Measurements from ENCODE around the gene AKNA. TPM values are rescaled to one million over a fixed set of nuclear protein-coding genes. Genes with fewer than 3 reads are reported as not detected.

Gene AKNA
- total RNA-seq, 1 donor from 2014 or later, result 55.0 TPM

DNA sequence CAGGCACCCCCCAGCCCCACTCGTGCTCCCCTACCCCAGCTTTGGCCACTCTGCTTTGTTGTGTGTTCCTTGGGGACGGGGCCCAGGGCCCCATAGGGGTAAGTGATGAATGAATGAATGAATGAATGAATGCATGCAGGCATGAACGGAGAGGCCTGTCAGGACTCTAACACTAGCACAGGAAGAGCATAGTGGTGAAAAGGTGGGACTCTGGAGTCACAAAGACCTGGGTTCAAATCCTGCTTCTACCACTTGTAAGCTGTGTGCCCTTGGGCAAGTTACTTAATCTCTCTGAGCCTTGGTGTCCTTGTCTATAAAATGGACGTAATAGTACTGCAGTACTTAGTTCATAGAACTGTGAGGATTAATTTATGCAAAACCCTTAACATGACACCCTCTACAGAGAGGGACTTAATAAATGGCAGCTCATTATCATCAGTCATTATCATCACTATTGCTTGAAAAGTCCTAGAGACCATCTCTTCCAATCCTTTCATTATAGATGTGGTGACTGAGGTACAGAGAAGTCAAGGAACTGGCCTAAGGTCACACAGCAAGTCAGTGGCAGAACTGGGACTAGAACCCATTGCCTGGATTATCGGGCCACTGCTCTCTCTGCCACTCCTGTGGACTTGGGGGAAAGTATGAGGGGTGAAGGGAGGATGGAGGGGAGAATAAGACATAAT lies 44.9 kb downstream of the AKNA start:
- H3K27me3 ChIP-seq, result no peaks in the 10 kb centered on the region
- TF ChIP-seq, protein P1, sequence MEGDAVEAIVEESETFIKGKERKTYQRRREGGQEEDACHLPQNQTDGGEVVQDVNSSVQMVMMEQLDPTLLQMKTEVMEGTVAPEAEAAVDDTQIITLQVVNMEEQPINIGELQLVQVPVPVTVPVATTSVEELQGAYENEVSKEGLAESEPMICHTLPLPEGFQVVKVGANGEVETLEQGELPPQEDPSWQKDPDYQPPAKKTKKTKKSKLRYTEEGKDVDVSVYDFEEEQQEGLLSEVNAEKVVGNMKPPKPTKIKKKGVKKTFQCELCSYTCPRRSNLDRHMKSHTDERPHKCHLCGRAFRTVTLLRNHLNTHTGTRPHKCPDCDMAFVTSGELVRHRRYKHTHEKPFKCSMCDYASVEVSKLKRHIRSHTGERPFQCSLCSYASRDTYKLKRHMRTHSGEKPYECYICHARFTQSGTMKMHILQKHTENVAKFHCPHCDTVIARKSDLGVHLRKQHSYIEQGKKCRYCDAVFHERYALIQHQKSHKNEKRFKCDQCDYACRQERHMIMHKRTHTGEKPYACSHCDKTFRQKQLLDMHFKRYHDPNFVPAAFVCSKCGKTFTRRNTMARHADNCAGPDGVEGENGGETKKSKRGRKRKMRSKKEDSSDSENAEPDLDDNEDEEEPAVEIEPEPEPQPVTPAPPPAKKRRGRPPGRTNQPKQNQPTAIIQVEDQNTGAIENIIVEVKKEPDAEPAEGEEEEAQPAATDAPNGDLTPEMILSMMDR (IDR thresholded peaks at IDR 0.05), result no peak
- TF ChIP-seq POLR2A (IDR thresholded peaks at IDR 0.05), result no peak
- no peak for TF ChIP-seq POLR2AphosphoS5 (IDR thresholded peaks at IDR 0.05; ENCODE audit: insufficient read depth in 1 of 2, low read depth in 1 of 2)
- no peak overlapping the region for H3K27ac ChIP-seq
- DNase-seq (ENCODE audit: extremely low spot score in 2 of 2), result no peak
- intact Hi-C loops (cut with DNase I), result loop anchor here (10.0 kb wide), 1 partner anchor 52 kb away; no protein-coding TSS in a partner anchor
- H3K4me1 ChIP-seq, result no peaks in the 10 kb centered on the region
- H3K4me3 ChIP-seq, result no peak overlapping the region
- H3K9me3 ChIP-seq, result no peaks in the 10 kb centered on the region
- H3K36me3 ChIP-seq, result peaks cover 0 to 97% of the 10 kb centered on the region in 2 donors

DNA sequence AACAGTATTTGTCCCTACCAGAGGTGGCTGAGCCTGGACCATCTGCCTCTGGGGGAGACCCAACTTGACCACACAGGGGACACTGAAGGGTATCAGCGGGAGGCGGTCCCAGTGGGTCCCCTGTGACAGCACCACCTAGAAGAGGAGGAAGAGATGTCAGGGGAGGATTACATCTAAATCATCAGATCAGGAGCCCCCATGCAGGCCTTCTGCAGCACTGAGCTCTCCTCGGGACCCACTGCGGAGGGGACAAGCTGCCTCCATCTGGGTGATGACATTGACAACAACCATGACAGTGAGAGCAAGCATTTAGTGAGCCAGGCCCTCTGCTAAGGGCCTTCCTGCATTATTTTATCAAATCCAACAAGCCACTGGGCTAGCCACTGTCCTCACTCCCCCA lies 45.8 kb downstream of the AKNA start:
- intact Hi-C loops (cut with DNase I), result loop anchor here (10.0 kb wide), 1 partner anchor 53 kb away; no protein-coding TSS in a partner anchor
- Histone ChIP-seq H3K36me3 (peaks cover 0 to 97% of the 10 kb centered on the region in 2 donors), H3K27ac (no peak overlapping the region), H3K27me3 (no peaks in the 10 kb centered on the region), H3K9me3 (no peaks in the 10 kb centered on the region), H3K4me3 (no peak overlapping the region), H3K4me1 (no peaks in the 10 kb centered on the region)
- DNase-seq (ENCODE audit: extremely low spot score in 2 of 2), result no peak
- TF ChIP-seq, protein P1 (IDR thresholded peaks at IDR 0.05), result no peak
- TF ChIP-seq POLR2AphosphoS5 (IDR thresholded peaks at IDR 0.05; ENCODE audit: insufficient read depth in 1 of 2, low read depth in 1 of 2) (no peak), POLR2A (IDR thresholded peaks at IDR 0.05) (no peak)

DNA sequence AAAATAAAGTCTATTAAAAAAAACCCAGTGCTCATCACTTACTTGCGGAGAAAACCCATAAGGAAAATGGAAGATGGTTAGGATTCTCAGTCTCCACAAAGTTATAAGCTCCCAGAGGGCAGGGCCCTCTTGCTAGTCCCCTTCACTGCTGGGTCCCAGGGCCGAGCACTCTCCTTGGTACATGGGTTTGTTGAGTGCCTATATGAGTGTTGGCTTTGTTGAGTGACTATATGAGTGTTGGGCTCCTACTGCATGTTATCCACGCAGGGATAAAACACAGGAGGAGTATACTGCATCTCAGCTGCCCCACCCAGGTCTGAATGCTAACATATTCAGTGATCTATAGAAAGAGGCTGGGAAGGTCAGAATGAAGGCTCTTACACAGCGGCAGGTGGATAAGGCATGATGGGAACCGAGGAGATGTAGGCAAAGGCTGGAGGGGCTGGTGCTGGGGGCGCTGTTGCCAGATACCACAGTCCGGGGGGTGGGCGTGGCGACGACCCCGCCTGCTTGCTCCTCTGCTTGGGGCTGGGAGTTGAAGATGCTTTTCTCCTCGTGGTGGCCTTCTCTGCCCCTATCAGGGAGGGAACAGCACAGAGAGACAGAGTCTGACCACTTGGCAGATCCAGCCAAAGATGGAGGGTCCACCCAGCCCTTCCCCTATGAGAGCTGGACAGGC lies 46.5 kb downstream of the AKNA start:
- H3K9me3 ChIP-seq, result no peaks in the 10 kb centered on the region
- H3K27me3 ChIP-seq, result no peaks in the 10 kb centered on the region
- no peaks in the 10 kb centered on the region for H3K4me1 ChIP-seq
- no peak for TF ChIP-seq POLR2AphosphoS5 (IDR thresholded peaks at IDR 0.05; ENCODE audit: insufficient read depth in 1 of 2, low read depth in 1 of 2)
- TF ChIP-seq POLR2A (IDR thresholded peaks at IDR 0.05), result no peak
- TF ChIP-seq, protein P1 (IDR thresholded peaks at IDR 0.05), result no peak
- intact Hi-C loops (cut with DNase I), result loop anchor here (10.0 kb wide), 1 partner anchor 54 kb away; no protein-coding TSS in a partner anchor
- peaks cover 0 to 95% of the 10 kb centered on the region in 2 donors for H3K36me3 ChIP-seq
- DNase-seq (ENCODE audit: extremely low spot score in 2 of 2), result no peak
- H3K27ac ChIP-seq, result no peak overlapping the region
- H3K4me3 ChIP-seq, result no peak overlapping the region

DNA sequence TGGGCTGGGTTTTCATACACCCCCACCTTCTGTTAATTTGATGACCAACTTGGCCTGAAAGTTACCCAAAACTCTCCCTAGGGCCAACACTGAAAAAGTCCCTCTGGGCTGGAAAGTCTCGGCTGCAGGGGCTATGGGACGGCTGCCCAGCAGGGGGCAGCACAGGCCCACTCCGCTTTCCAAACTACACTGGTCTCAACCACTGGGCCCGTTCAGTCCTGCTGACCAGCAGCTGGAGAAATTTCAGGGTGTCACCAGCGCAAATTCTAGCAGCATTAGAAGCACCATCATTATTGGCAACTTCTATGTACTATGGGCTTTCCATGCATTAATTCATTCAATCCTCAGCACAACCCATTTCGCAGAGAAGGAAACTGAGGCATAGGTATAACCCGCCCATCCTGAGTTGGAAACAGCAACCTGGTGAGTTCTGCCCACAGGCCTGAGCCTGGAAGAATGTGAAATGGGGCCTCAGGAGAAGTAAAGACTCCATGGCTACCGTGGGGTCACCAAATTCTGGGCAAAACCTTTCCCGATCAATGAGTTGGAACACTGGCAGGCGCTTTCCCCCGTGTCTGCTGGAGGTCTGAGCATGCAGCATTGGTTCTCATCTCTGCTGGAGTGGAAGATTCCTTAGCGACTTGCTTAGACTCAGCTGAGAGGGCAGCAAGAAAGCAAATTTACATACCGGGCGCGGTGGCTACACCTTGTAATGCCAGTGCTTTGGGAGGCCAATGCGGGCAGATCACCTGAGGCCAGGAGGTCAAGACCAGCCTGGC lies 48.5 kb downstream of the AKNA start:
- Histone ChIP-seq H3K4me1 (no peaks in the 10 kb centered on the region), H3K36me3 (peaks cover 0 to 75% of the 10 kb centered on the region in 2 donors), H3K4me3 (no peak overlapping the region), H3K27ac (no peak overlapping the region), H3K9me3 (no peaks in the 10 kb centered on the region), H3K27me3 (no peaks in the 10 kb centered on the region)
- peak in 1 of 2 donors; percentile 86 for DNase-seq (ENCODE audit: extremely low spot score in 2 of 2)
- intact Hi-C loops (cut with DNase I), result no loop called here
- TF ChIP-seq, protein P1 (IDR thresholded peaks at IDR 0.05), result peak; percentile 46 to 80 (median 59)
- TF ChIP-seq POLR2A (IDR thresholded peaks at IDR 0.05), result no peak
- TF ChIP-seq POLR2AphosphoS5 (IDR thresholded peaks at IDR 0.05; ENCODE audit: insufficient read depth in 1 of 2, low read depth in 1 of 2), result no peak

Data from vagina (tissue), 2 donors.